ENCODE measurements around the gene ZBTB20. TPM values are rescaled to one million over a fixed set of nuclear protein-coding genes. Genes with fewer than 3 reads are reported as not detected.

The ZBTB20 gene
- polyA plus RNA-seq, 1 donor from 2014 or later = 4.8 TPM

DNA sequence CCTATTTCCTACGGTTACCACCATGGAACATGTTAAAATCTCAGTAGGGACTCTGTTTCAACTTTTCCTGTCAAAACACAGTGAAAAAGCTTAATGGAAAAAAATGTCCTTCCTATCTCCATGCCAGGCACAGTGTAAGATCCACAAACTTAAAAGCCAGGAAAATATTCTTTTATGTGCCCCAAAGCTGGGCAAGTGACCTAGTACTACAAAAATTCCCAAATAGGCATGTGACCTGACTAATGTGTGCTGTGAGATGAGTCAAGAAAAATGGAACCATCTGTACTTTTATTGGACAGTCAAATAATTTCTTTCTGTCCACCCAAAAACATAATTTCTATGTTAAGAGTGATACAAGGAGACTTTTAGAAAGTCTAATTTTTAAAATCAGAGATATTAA is 406.0 kb downstream of the ZBTB20 start:
- Histone ChIP-seq H4K20me1 (ENCODE audit: insufficient read depth) (no peaks in the 10 kb centered on the region), H3K27ac (ENCODE audit: low read length) (no peak overlapping the region)

DNA sequence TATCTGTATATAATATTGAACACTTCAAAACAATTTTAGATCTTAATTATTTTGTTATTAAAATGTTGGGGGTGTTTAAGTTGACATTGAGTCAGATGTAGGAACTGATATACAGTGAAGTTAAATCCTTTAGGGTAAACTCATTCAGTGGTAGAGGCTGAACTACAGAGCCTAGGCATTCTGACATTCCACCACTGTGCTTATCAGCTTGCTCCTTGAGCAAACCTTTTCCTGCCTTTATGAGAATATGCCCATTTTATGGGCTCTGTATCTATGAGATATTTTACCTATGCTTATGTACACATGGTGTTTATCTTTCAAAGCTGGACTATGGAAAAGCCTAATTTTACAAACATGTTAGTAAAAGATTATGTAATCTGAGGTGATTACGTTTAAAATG is 407.5 kb downstream of the ZBTB20 start:
- H3K4me2 ChIP-seq (ENCODE audit: low read length) = no peak overlapping the region
- H3K9me2 ChIP-seq (ENCODE audit: insufficient read depth, low read length) = no peaks in the 10 kb centered on the region
- no peaks in the 10 kb centered on the region for H3K79me2 ChIP-seq (replicated peaks; ENCODE audit: insufficient read depth, low read length)
- H3K9me3 ChIP-seq (ENCODE audit: low read length) = no peaks in the 10 kb centered on the region
- no peaks in the 10 kb centered on the region for H4K20me1 ChIP-seq (ENCODE audit: insufficient read depth)
- TF ChIP-seq, protein P1, sequence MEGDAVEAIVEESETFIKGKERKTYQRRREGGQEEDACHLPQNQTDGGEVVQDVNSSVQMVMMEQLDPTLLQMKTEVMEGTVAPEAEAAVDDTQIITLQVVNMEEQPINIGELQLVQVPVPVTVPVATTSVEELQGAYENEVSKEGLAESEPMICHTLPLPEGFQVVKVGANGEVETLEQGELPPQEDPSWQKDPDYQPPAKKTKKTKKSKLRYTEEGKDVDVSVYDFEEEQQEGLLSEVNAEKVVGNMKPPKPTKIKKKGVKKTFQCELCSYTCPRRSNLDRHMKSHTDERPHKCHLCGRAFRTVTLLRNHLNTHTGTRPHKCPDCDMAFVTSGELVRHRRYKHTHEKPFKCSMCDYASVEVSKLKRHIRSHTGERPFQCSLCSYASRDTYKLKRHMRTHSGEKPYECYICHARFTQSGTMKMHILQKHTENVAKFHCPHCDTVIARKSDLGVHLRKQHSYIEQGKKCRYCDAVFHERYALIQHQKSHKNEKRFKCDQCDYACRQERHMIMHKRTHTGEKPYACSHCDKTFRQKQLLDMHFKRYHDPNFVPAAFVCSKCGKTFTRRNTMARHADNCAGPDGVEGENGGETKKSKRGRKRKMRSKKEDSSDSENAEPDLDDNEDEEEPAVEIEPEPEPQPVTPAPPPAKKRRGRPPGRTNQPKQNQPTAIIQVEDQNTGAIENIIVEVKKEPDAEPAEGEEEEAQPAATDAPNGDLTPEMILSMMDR (IDR thresholded peaks at IDR 0.05; ENCODE audit: poor library complexity, severe bottlenecking) = no peak
- TF ChIP-seq MXI1 (conservative IDR thresholded peaks at IDR 0.05; ENCODE audit: poor library complexity, severe bottlenecking) = no peak
- TF ChIP-seq, protein P2, sequence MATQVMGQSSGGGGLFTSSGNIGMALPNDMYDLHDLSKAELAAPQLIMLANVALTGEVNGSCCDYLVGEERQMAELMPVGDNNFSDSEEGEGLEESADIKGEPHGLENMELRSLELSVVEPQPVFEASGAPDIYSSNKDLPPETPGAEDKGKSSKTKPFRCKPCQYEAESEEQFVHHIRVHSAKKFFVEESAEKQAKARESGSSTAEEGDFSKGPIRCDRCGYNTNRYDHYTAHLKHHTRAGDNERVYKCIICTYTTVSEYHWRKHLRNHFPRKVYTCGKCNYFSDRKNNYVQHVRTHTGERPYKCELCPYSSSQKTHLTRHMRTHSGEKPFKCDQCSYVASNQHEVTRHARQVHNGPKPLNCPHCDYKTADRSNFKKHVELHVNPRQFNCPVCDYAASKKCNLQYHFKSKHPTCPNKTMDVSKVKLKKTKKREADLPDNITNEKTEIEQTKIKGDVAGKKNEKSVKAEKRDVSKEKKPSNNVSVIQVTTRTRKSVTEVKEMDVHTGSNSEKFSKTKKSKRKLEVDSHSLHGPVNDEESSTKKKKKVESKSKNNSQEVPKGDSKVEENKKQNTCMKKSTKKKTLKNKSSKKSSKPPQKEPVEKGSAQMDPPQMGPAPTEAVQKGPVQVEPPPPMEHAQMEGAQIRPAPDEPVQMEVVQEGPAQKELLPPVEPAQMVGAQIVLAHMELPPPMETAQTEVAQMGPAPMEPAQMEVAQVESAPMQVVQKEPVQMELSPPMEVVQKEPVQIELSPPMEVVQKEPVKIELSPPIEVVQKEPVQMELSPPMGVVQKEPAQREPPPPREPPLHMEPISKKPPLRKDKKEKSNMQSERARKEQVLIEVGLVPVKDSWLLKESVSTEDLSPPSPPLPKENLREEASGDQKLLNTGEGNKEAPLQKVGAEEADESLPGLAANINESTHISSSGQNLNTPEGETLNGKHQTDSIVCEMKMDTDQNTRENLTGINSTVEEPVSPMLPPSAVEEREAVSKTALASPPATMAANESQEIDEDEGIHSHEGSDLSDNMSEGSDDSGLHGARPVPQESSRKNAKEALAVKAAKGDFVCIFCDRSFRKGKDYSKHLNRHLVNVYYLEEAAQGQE (IDR thresholded peaks at IDR 0.05; ENCODE audit: borderline replicate concordance) = no peak
- no peak for TF ChIP-seq EP300 (conservative IDR thresholded peaks at IDR 0.05; ENCODE audit: poor library complexity, severe bottlenecking)
- H3K27me3 ChIP-seq (ENCODE audit: insufficient read depth, low read depth, low read length) = no peaks in the 10 kb centered on the region
- H3F3A ChIP-seq (ENCODE audit: insufficient read depth, low read length, poor library complexity, severe bottlenecking) = no peaks in the 10 kb centered on the region
- no peaks in the 10 kb centered on the region for H3K36me3 ChIP-seq (ENCODE audit: insufficient read depth, low read length)
- no peak overlapping the region for H2AFZ ChIP-seq (ENCODE audit: low read depth, low read length)
- no peak overlapping the region for H3K9ac ChIP-seq (ENCODE audit: low read length)
- H3K4me3 ChIP-seq (ENCODE audit: low read length) = no peak overlapping the region
- H3K27ac ChIP-seq (ENCODE audit: low read length) = no peak overlapping the region

More for the DNA sequence above, 406.0 kb downstream of the ZBTB20 start:
- Histone ChIP-seq H3K4me2 (ENCODE audit: low read length) (no peak overlapping the region), H3K9ac (ENCODE audit: low read length) (no peak overlapping the region), H3K9me2 (ENCODE audit: insufficient read depth, low read length) (no peaks in the 10 kb centered on the region), H3K27me3 (ENCODE audit: insufficient read depth, low read depth, low read length) (no peaks in the 10 kb centered on the region), H3K36me3 (ENCODE audit: insufficient read depth, low read length) (no peaks in the 10 kb centered on the region), H3K79me2 (replicated peaks; ENCODE audit: insufficient read depth, low read length) (no peaks in the 10 kb centered on the region), H2AFZ (ENCODE audit: low read depth, low read length) (no peak overlapping the region), H3K4me3 (ENCODE audit: low read length) (no peak overlapping the region), H3F3A (ENCODE audit: insufficient read depth, low read length, poor library complexity, severe bottlenecking) (no peaks in the 10 kb centered on the region), H3K9me3 (ENCODE audit: low read length) (no peaks in the 10 kb centered on the region)
- TF ChIP-seq TAF1 (IDR thresholded peaks at IDR 0.05; ENCODE audit: low read depth) (no peak), MXI1 (conservative IDR thresholded peaks at IDR 0.05; ENCODE audit: poor library complexity, severe bottlenecking) (no peak), POLR2AphosphoS5 (IDR thresholded peaks at IDR 0.05) (no peak), EZH2 (IDR thresholded peaks at IDR 0.05; ENCODE audit: borderline replicate concordance, insufficient read depth, low read length, poor library complexity, severe bottlenecking) (no peak), EP300 (conservative IDR thresholded peaks at IDR 0.05; ENCODE audit: poor library complexity, severe bottlenecking) (no peak), RAD21 (conservative IDR thresholded peaks at IDR 0.05) (no peak), SMC3 (conservative IDR thresholded peaks at IDR 0.05; ENCODE audit: poor library complexity) (no peak)
- TF ChIP-seq, protein P1 (IDR thresholded peaks at IDR 0.05; ENCODE audit: poor library complexity, severe bottlenecking) = no peak
- TF ChIP-seq, protein P2 (IDR thresholded peaks at IDR 0.05; ENCODE audit: borderline replicate concordance) = no peak

Data from neural cell (in vitro differentiated cells).